Measurements from ENCODE around the gene BSPRY.

The BSPRY gene

GRCh38 chr9:113370806-113371325 lies 21.5 kb downstream of the BSPRY start:
- no peak for DNase-seq (ENCODE audit: low read depth in 1 of 2, low spot score in 1 of 2)
- no peaks in the 10 kb centered on the region for H3K27me3 ChIP-seq (ENCODE audit: insufficient read depth, poor library complexity, severe bottlenecking)
- TF ChIP-seq CTCF (IDR thresholded peaks at IDR 0.05; ENCODE audit: insufficient read depth, low read length) (no peak), POLR2AphosphoS5 (IDR thresholded peaks at IDR 0.05; ENCODE audit: low read depth) (no peak), GABPA (IDR thresholded peaks at IDR 0.05; ENCODE audit: low read depth) (no peak), SPI1 (IDR thresholded peaks at IDR 0.05; ENCODE audit: borderline replicate concordance, low read depth) (no peak), REST (IDR thresholded peaks at IDR 0.05; ENCODE audit: insufficient replicate concordance, low read depth) (no peak)
- H3K27ac ChIP-seq (replicated peaks), result no peak overlapping the region
- no peak overlapping the region for H3K4me3 ChIP-seq (replicated peaks; ENCODE audit: insufficient read depth, low read length)

- Histone ChIP-seq H3K4me3 (replicated peaks; ENCODE audit: insufficient read depth, low read length) (no peak overlapping the region), H3K27me3 (ENCODE audit: insufficient read depth, poor library complexity, severe bottlenecking) (no peaks in the 10 kb centered on the region), H3K27ac (replicated peaks) (no peak overlapping the region)
- DNase-seq (ENCODE audit: low read depth in 1 of 2, low spot score in 1 of 2), result no peak
- TF ChIP-seq POLR2AphosphoS5 (IDR thresholded peaks at IDR 0.05; ENCODE audit: low read depth), result no peak
- TF ChIP-seq CTCF (IDR thresholded peaks at IDR 0.05; ENCODE audit: insufficient read depth, low read length), result no peak
- TF ChIP-seq REST (IDR thresholded peaks at IDR 0.05; ENCODE audit: insufficient replicate concordance, low read depth), result no peak
- TF ChIP-seq GABPA (IDR thresholded peaks at IDR 0.05; ENCODE audit: low read depth), result no peak
- TF ChIP-seq SPI1 (IDR thresholded peaks at IDR 0.05; ENCODE audit: borderline replicate concordance, low read depth), result no peak
These were observed 22.7 kb downstream of the BSPRY start for GRCh38 chr9:113372059-113372458.

- Histone ChIP-seq H3K27ac (replicated peaks) (no peak overlapping the region), H3K4me3 (replicated peaks; ENCODE audit: insufficient read depth, low read length) (no peak overlapping the region), H3K27me3 (ENCODE audit: insufficient read depth, poor library complexity, severe bottlenecking) (no peaks in the 10 kb centered on the region)
- TF ChIP-seq POLR2AphosphoS5 (IDR thresholded peaks at IDR 0.05; ENCODE audit: low read depth) (no peak), REST (IDR thresholded peaks at IDR 0.05; ENCODE audit: insufficient replicate concordance, low read depth) (no peak), GABPA (IDR thresholded peaks at IDR 0.05; ENCODE audit: low read depth) (no peak), SPI1 (IDR thresholded peaks at IDR 0.05; ENCODE audit: borderline replicate concordance, low read depth) (no peak), CTCF (IDR thresholded peaks at IDR 0.05; ENCODE audit: insufficient read depth, low read length) (no peak)
- no peak for DNase-seq (ENCODE audit: low read depth in 1 of 2, low spot score in 1 of 2)
These were observed 23.9 kb downstream of the BSPRY start for GRCh38 chr9:113373256-113373655.

Measured in HL-60 (cell line).